SU-DHL-6 (cell line): Measurements from ENCODE around the gene DAAM2.

ENCODE experiments used
- EZH2phosphoT487 ChIP-seq: fragments of 200-600 bp; sonication (generic), shearing (Covaris generic); conservative IDR thresholded peaks from 2 replicates; pipeline ENCODE4 v1.6.1; 2018; ENCODE audit warnings: mild to moderate bottlenecking, antibody characterized with exemption, low read length, moderate library complexity, mixed read lengths
- TF ChIP-seq, protein P1 (sequence below): fragments of 200-600 bp; sonication (generic); IDR thresholded peaks from one replicate; pipeline ENCODE4 v1.5.1; 2017; ENCODE audit warnings: antibody characterized with exemption, mild to moderate bottlenecking, low read length, moderate library complexity; ENCODE audit not compliant: insufficient read depth, poor library complexity, severe bottlenecking

DNA sequence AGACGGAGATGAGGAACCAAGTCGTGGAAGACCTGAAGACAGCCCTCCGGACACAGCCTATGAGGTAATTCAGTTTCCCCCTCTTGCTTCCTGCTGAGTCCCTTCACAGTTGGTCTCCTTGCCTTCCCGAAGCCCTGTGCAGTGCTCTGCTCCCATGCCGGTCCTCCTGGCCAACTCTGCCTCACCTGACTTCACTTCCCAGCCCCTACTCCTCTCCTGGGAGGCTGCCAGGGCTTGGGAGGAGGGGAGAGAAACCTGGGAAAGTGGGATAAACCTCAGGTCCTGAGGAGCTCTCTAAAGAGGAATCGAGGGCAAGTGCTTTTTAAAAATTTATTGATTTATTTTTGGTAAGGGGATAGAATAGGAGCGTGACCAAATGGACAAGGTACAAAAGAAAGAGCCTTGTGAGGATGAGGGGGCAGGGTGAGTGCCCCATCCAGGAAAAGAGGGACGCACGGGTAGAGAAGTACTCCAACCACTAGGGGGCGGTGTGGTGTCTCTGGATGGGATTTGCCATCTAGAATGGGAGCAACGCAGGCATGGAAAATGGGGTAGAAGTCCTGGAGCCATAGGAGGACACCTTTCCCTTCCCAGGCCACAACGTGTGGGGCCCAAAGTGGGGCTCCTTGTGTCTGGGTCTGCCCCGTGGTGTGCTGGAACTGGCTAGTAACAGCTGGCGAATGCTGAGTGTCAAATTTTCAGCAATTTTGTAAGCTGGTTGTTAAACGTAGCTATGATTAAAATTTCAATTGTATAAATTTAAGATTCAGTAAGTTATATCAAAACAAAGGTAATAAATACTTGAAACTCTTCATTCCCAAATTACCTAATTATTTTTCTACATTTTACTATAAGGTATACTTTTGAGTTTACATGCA is 73.1 kb downstream of the DAAM2 start:
- TF ChIP-seq, protein P1, sequence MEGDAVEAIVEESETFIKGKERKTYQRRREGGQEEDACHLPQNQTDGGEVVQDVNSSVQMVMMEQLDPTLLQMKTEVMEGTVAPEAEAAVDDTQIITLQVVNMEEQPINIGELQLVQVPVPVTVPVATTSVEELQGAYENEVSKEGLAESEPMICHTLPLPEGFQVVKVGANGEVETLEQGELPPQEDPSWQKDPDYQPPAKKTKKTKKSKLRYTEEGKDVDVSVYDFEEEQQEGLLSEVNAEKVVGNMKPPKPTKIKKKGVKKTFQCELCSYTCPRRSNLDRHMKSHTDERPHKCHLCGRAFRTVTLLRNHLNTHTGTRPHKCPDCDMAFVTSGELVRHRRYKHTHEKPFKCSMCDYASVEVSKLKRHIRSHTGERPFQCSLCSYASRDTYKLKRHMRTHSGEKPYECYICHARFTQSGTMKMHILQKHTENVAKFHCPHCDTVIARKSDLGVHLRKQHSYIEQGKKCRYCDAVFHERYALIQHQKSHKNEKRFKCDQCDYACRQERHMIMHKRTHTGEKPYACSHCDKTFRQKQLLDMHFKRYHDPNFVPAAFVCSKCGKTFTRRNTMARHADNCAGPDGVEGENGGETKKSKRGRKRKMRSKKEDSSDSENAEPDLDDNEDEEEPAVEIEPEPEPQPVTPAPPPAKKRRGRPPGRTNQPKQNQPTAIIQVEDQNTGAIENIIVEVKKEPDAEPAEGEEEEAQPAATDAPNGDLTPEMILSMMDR = peak; percentile 97
- no peak for TF ChIP-seq EZH2phosphoT487
